ENCODE measurements around the gene COL23A1.

DNA sequence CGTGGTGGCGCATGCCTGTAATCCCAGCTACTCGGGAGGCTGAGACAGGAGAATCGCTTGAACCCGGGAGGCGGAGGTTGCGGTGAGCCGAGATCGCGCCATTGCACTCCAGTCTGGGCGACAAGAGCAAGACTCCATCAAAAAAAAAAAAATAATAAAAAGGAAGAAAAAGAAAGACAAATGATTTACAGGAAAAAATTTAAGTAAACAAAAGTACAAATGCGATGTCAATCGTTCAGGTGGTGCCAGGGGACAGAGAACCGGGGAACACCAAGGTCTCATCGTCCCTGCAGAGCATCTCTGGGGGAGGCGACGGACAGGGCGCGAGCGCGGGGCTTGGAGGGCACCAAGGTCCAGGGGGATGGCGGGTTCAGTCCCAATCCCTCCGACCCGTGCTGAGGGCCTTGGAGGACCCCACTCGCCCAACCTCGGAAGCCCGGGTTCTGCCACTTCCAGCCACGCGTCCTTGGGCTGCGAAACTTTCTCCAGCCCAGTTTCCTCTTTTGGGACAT, 386.5 kb downstream of the COL23A1 start:
- no peak for TF ChIP-seq POLR2A (IDR thresholded peaks at IDR 0.05)
- TF ChIP-seq, protein P1, sequence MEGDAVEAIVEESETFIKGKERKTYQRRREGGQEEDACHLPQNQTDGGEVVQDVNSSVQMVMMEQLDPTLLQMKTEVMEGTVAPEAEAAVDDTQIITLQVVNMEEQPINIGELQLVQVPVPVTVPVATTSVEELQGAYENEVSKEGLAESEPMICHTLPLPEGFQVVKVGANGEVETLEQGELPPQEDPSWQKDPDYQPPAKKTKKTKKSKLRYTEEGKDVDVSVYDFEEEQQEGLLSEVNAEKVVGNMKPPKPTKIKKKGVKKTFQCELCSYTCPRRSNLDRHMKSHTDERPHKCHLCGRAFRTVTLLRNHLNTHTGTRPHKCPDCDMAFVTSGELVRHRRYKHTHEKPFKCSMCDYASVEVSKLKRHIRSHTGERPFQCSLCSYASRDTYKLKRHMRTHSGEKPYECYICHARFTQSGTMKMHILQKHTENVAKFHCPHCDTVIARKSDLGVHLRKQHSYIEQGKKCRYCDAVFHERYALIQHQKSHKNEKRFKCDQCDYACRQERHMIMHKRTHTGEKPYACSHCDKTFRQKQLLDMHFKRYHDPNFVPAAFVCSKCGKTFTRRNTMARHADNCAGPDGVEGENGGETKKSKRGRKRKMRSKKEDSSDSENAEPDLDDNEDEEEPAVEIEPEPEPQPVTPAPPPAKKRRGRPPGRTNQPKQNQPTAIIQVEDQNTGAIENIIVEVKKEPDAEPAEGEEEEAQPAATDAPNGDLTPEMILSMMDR (IDR thresholded peaks at IDR 0.05), result no peak

Data from lower leg skin (tissue), 3 donors.